ENCODE data around the gene FBXL13. TPM values are rescaled to one million over a fixed set of nuclear protein-coding genes. Genes with fewer than 3 reads are reported as not detected.
"Not testable (repeated sequence)": the region's sequence is repeated elsewhere in the genome, so short reads cannot be mapped to it uniquely, and the experiment has no call there.

FBXL13 gene
- total and polyA plus RNA-seq, 2 donors from 2014 or later = 1.5 to 4.8 TPM

DNA sequence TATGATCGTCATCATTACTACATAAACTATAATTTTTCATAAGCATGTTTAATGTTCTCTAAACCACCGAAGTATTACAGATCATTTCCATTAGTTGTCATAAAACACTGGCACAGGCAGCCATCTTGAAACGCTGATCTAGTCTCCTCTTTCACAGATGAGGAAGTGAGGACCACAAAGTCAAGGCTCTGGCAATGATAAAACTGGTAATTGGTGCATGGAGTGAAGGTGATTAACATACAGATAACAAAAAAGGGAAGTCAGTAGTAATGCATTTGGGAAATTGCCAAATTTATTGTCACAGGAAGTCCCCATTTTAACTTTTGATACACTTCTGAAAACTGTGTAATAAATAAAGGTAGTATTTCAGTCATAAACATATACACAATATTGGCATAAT is 49.3 kb downstream of the FBXL13 start:
- Histone ChIP-seq H3K27ac (ENCODE audit: low read depth in 2 of 2, low read length in 2 of 2) (no peak overlapping the region), H3K4me1 (ENCODE audit: control insufficient read depth in 2 of 3, insufficient read depth in 2 of 3, low read depth in 1 of 3, low read length in 3 of 3) (no peaks in the 10 kb centered on the region), H3K36me3 (ENCODE audit: control insufficient read depth in 2 of 3, insufficient read depth in 3 of 3, low read length in 3 of 3) (no peaks in the 10 kb centered on the region), H3K9me3 (ENCODE audit: control insufficient read depth in 2 of 3, insufficient read depth in 1 of 3, low read length in 3 of 3) (no peaks in the 10 kb centered on the region), H3K9ac (ENCODE audit: low read length in 3 of 3) (no peak overlapping the region), H3K27me3 (ENCODE audit: control insufficient read depth, insufficient read depth, low read length) (no peaks in the 10 kb centered on the region), H3K4me3 (ENCODE audit: low read length in 3 of 3) (no peak overlapping the region)
- FAIRE-seq (no peak), DNase-seq (no peak)
- no peak for TF ChIP-seq CTCF (IDR thresholded peaks at IDR 0.05; ENCODE audit: borderline replicate concordance, extremely low read depth, insufficient read depth)
- intact Hi-C loops (cut with DNase I) = no loop called here

- H3K9me3 ChIP-seq (ENCODE audit: control insufficient read depth in 2 of 3, insufficient read depth in 1 of 3, low read length in 3 of 3); intact Hi-C loops (cut with DNase I); H3K27ac ChIP-seq (ENCODE audit: low read depth in 2 of 2, low read length in 2 of 2); FAIRE-seq; H3K9ac ChIP-seq (ENCODE audit: low read length in 3 of 3); H3K4me1 ChIP-seq (ENCODE audit: control insufficient read depth in 2 of 3, insufficient read depth in 2 of 3, low read depth in 1 of 3, low read length in 3 of 3); H3K27me3 ChIP-seq (ENCODE audit: control insufficient read depth, insufficient read depth, low read length); DNase-seq; H3K36me3 ChIP-seq (ENCODE audit: control insufficient read depth in 2 of 3, insufficient read depth in 3 of 3, low read length in 3 of 3); H3K4me3 ChIP-seq (ENCODE audit: low read length in 3 of 3): not testable (repeated sequence)
Measured at GRCh38 chr7:103023578-103023977, 51.0 kb downstream of the FBXL13 start.

GRCh38 chr7:103021490-103021889 is 53.1 kb downstream of the FBXL13 start:
- H3K27me3 ChIP-seq (ENCODE audit: control insufficient read depth, insufficient read depth, low read length); H3K9ac ChIP-seq (ENCODE audit: low read length in 3 of 3); H3K4me1 ChIP-seq (ENCODE audit: control insufficient read depth in 2 of 3, insufficient read depth in 2 of 3, low read depth in 1 of 3, low read length in 3 of 3); DNase-seq; FAIRE-seq; intact Hi-C loops (cut with DNase I); H3K4me3 ChIP-seq (ENCODE audit: low read length in 3 of 3); H3K9me3 ChIP-seq (ENCODE audit: control insufficient read depth in 2 of 3, insufficient read depth in 1 of 3, low read length in 3 of 3); H3K27ac ChIP-seq (ENCODE audit: low read depth in 2 of 2, low read length in 2 of 2); H3K36me3 ChIP-seq (ENCODE audit: control insufficient read depth in 2 of 3, insufficient read depth in 3 of 3, low read length in 3 of 3): not testable (repeated sequence)

DNA sequence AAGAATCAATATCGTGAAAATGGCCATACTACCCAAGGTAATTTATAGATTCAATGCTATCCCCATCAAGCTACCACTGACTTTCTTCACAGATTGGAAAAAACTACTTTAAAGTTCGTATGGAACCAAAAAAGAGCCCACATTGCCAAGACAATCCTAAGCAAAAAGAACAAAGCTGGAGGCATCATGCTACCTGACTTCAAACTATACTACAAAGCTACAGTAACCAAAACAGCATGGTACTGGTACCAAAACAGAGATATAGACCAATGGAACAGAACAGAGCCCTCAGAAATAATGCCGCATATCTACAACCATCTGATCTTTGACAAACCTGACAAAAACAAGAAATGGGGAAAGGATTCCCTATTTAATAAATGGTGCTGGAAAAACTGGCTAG is 53.7 kb downstream of the FBXL13 start:
- H3K27me3 ChIP-seq (ENCODE audit: control insufficient read depth, insufficient read depth, low read length); H3K9me3 ChIP-seq (ENCODE audit: control insufficient read depth in 2 of 3, insufficient read depth in 1 of 3, low read length in 3 of 3); H3K9ac ChIP-seq (ENCODE audit: low read length in 3 of 3); DNase-seq; H3K36me3 ChIP-seq (ENCODE audit: control insufficient read depth in 2 of 3, insufficient read depth in 3 of 3, low read length in 3 of 3); FAIRE-seq; H3K27ac ChIP-seq (ENCODE audit: low read depth in 2 of 2, low read length in 2 of 2); H3K4me3 ChIP-seq (ENCODE audit: low read length in 3 of 3); intact Hi-C loops (cut with DNase I); H3K4me1 ChIP-seq (ENCODE audit: control insufficient read depth in 2 of 3, insufficient read depth in 2 of 3, low read depth in 1 of 3, low read length in 3 of 3): not testable (repeated sequence)

DNA sequence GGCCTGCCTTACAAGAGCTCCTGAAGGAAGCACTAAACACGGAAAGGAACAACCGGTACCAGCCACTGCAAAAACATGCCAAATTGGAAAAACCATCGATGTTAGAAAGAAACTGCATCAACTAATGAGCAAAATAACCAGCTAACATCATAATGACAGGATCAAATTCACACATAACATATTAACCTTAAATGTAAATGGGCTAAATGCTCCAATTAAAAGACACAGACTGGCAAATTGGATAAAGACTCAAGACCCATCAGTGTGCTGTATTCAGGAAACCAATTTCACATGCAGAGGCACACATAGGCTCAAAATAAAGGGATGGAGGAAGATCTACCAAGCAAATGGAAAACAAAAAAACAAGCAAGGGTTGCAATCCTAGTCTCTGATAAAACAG is 56.3 kb downstream of the FBXL13 start:
- not testable (repeated sequence) for FAIRE-seq

More for the DNA sequence above, 56.3 kb downstream of the FBXL13 start:
- H3K9me3 ChIP-seq (ENCODE audit: control insufficient read depth in 2 of 3, insufficient read depth in 1 of 3, low read length in 3 of 3); H3K36me3 ChIP-seq (ENCODE audit: control insufficient read depth in 2 of 3, insufficient read depth in 3 of 3, low read length in 3 of 3); H3K27ac ChIP-seq (ENCODE audit: low read depth in 2 of 2, low read length in 2 of 2); H3K4me1 ChIP-seq (ENCODE audit: control insufficient read depth in 2 of 3, insufficient read depth in 2 of 3, low read depth in 1 of 3, low read length in 3 of 3); H3K4me3 ChIP-seq (ENCODE audit: low read length in 3 of 3); DNase-seq; intact Hi-C loops (cut with DNase I); H3K27me3 ChIP-seq (ENCODE audit: control insufficient read depth, insufficient read depth, low read length); H3K9ac ChIP-seq (ENCODE audit: low read length in 3 of 3): not testable (repeated sequence)

Data from kidney (tissue), 14 donors.